LNCAP (cell line): ENCODE measurements around the gene HTR3C.

Source experiments
- CTCF ChIP-seq: fragments of 450-650 bp; IDR thresholded peaks from 2 replicates; pipeline ENCODE4 v1.5.1; 2017; ENCODE audit warnings: mild to moderate bottlenecking

The HTR3C gene

DNA sequence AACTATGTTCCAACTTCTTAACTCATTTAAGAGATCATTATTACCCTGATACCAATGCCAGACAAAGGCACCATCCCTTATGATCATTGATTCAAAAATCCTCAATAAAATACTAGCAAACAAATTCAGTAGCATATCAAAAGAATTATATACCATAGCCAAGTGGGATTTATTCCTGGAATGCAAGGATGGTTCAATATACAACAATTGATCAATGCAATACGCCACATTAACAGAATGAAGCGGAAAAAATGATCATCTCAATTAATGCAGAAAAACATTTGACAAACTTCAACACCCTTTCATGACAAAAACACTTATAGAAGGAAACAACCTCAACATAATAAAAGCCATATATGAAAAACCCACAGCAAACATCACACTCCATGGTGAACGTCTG, 39.4 kb downstream of the HTR3C start:
- TF ChIP-seq CTCF = no peak

DNA sequence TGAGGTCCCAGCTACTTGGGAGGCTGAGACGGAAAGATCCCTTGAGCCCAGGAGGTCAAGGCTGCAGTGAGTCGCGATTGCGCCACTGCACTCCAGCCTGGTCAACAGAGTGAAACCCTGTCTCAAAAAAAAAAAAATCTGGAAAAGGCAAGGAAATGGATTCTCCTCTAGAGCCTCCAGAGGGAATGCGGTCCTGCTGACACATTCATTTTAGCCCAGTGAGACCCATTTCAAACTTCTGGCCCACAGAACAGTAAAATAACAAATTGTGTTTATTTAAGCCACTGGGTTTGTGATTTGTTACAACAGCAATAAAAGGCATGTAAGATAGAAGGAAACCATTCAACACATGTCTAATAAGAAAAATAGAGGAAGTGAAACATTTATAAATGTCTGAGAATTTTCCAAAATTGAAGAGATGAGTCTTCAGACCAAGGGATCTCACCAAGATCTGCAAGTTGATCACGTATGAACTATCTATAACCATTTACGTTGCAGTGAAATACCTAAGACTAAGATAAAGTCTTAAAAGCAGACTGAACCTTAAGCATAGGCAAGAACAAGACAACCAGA, 44.0 kb downstream of the HTR3C start, which contains the start of gene HTR3E:
HTR3E (plus strand) TSS at position 254 of the 573 bp plus-strand sequence. CDS start 466 bp downstream, outside the sequence.
- TF ChIP-seq CTCF = no peak

DNA sequence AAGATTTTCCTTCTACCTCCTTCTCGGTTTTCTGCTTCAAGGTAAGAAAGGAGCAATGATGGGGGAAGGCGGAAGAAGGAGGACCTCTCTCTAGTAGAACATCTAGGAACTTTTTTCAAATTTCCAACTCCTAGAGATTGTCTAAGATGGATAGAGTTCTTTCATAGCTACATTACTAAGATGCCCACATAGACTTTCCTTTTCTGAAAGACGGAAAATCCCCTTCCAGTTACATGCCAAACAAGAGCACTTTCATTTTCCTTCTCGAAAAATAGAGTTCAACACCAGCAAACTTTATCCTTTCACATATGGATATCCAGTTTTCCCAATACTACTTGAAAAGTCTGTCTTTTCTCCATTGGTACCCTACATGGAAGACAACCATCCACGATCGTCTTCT, 44.7 kb downstream of the HTR3C start:
- TF ChIP-seq CTCF = no peak

GRCh38 chr3:184099806-184100686, 47.2 kb downstream of the HTR3C start:
- no peak for TF ChIP-seq CTCF
